Activated CD4-positive, CD25-positive, alpha-beta regulatory T cell treated with anti-CD3 and anti-CD28 coated beads, Interleukin-2, amount 50 U/mL, for 24 hours (primary cell): ENCODE results near the gene C6orf118.

Experiments
- ATAC-seq, 2 donors: fragments of 150-1000 bp; cut with Tn5 transposase; one replicate each; pipeline ENCODE4 v1.10.0; 2021; ENCODE audit warnings: mild to moderate bottlenecking in 1 of 2, moderate library complexity in 1 of 2

Gene C6orf118

GRCh38 chr6:165244524-165245247 lies 64.7 kb downstream of the C6orf118 start:
- no peak for ATAC-seq

- no peak for ATAC-seq
Measured at GRCh38 chr6:165243801-165244200, 65.6 kb downstream of the C6orf118 start.

- ATAC-seq: no peak
Measured at GRCh38 chr6:165236326-165236725, 73.1 kb downstream of the C6orf118 start.

GRCh38 chr6:165232731-165233488 lies 76.5 kb downstream of the C6orf118 start:
- no peak for ATAC-seq

GRCh38 chr6:165231581-165232561 lies 77.5 kb downstream of the C6orf118 start:
- ATAC-seq: no peak

GRCh38 chr6:165231177-165231576 lies 78.2 kb downstream of the C6orf118 start:
- no peak for ATAC-seq
